Prostate gland (tissue), 2 donors: ENCODE measurements around the gene ZKSCAN2.

Source experiments
- CTCF ChIP-seq, 4 experiments: fragments of 200-600 bp in 2 of 4; fragments of 450-650 bp in 2 of 4; sonication (generic) in 2 of 4; IDR thresholded peaks; 1 replicate in 3 of 4; 2 replicates in 1 of 4; pipeline ENCODE4 v1.5.1; 2016 to 2019; ENCODE audit warnings: antibody characterized with exemption in 4 of 4, mild to moderate bottlenecking in 2 of 4, moderate library complexity in 2 of 4
- POLR2A ChIP-seq: fragments of 450-650 bp; IDR thresholded peaks from one replicate; pipeline ENCODE4 v1.6.1; 2016; ENCODE audit warnings: antibody characterized with exemption, mild to moderate bottlenecking
- POLR2AphosphoS5 ChIP-seq: sonication (generic); formaldehyde crosslinking; IDR thresholded peaks from one replicate; pipeline ENCODE4 v1.6.1; 2017; ENCODE audit warnings: antibody characterized with exemption

- TF ChIP-seq POLR2AphosphoS5 (no peak), CTCF (IDR thresholded peaks at IDR 0.05) (no peak), POLR2A (no peak)
These were observed 7.0 kb upstream of the ZKSCAN2 start for GRCh38 chr16:25264597-25264996.
